ENCODE measurements around the gene SGCE. TPM values are rescaled to one million over a fixed set of nuclear protein-coding genes. Genes with fewer than 3 reads are reported as not detected.

The SGCE gene
- total and polyA plus RNA-seq, 2 experiments from 2014 or later = 46.1 to 54.8 TPM

DNA sequence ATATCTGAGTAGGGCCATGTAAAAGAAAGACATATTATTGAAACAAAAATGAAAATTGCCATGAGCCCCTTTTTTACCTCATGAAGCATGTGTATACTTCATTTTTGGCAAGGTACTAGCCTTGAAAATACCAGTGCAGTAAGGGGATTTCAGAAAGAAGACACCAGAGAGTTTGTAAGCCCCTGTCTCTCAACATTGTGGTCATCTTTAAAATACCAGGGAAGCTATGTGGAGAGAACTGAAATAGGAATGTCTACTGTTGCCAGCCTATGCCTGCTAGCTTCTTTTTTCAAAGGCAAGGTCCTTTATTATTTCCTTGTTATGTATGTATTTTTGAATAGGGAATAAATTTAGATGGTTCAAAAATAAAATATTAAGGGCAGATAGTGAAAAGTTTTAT, 88.5 kb downstream of the SGCE start:
- H3K9me3 Mint-ChIP-seq = no peaks in the 10 kb centered on the region
- Histone ChIP-seq H3K27ac (ENCODE audit: low read depth) (no peak overlapping the region), H3K36me3 (ENCODE audit: insufficient read depth) (no peaks in the 10 kb centered on the region), H3K79me2 (replicated peaks; ENCODE audit: insufficient read depth) (no peaks in the 10 kb centered on the region), H3K4me3 (no peak overlapping the region), H3K9me2 (ENCODE audit: insufficient read depth) (peaks cover 9% of the 10 kb centered on the region), H2AFZ (no peak overlapping the region), H3F3A (replicated peaks; ENCODE audit: low read depth) (no peaks in the 10 kb centered on the region), H4K20me1 (replicated peaks; ENCODE audit: insufficient read depth) (no peaks in the 10 kb centered on the region), H3K27me3 (ENCODE audit: insufficient read depth) (no peaks in the 10 kb centered on the region), H3K4me1 (ENCODE audit: insufficient read depth) (no peaks in the 10 kb centered on the region), H3K4me2 (no peak overlapping the region)
- no peaks in the 10 kb centered on the region for H3K27me3 Mint-ChIP-seq (ENCODE audit: insufficient read depth, low read depth, poor library complexity)
- H3K4me1 Mint-ChIP-seq = no peaks in the 10 kb centered on the region
- DNase-seq (ENCODE audit: low spot score) (no peak), ATAC-seq (no peak)
- H3K27ac Mint-ChIP-seq = no peak overlapping the region
- TF ChIP-seq NANOG (IDR thresholded peaks at IDR 0.05; ENCODE audit: borderline replicate concordance) (no peak), EZH2 (IDR thresholded peaks at IDR 0.05; ENCODE audit: low read depth, unreplicated experiment) (no peak), EZH2phosphoT487 (IDR thresholded peaks at IDR 0.05; ENCODE audit: unreplicated experiment) (no peak), ZNF114 (CRISPR knock-in tag; IDR thresholded peaks at IDR 0.05) (no peak), POLR2AphosphoS5 (IDR thresholded peaks at IDR 0.05; ENCODE audit: low read depth) (no peak)
- TF ChIP-seq, protein P1, sequence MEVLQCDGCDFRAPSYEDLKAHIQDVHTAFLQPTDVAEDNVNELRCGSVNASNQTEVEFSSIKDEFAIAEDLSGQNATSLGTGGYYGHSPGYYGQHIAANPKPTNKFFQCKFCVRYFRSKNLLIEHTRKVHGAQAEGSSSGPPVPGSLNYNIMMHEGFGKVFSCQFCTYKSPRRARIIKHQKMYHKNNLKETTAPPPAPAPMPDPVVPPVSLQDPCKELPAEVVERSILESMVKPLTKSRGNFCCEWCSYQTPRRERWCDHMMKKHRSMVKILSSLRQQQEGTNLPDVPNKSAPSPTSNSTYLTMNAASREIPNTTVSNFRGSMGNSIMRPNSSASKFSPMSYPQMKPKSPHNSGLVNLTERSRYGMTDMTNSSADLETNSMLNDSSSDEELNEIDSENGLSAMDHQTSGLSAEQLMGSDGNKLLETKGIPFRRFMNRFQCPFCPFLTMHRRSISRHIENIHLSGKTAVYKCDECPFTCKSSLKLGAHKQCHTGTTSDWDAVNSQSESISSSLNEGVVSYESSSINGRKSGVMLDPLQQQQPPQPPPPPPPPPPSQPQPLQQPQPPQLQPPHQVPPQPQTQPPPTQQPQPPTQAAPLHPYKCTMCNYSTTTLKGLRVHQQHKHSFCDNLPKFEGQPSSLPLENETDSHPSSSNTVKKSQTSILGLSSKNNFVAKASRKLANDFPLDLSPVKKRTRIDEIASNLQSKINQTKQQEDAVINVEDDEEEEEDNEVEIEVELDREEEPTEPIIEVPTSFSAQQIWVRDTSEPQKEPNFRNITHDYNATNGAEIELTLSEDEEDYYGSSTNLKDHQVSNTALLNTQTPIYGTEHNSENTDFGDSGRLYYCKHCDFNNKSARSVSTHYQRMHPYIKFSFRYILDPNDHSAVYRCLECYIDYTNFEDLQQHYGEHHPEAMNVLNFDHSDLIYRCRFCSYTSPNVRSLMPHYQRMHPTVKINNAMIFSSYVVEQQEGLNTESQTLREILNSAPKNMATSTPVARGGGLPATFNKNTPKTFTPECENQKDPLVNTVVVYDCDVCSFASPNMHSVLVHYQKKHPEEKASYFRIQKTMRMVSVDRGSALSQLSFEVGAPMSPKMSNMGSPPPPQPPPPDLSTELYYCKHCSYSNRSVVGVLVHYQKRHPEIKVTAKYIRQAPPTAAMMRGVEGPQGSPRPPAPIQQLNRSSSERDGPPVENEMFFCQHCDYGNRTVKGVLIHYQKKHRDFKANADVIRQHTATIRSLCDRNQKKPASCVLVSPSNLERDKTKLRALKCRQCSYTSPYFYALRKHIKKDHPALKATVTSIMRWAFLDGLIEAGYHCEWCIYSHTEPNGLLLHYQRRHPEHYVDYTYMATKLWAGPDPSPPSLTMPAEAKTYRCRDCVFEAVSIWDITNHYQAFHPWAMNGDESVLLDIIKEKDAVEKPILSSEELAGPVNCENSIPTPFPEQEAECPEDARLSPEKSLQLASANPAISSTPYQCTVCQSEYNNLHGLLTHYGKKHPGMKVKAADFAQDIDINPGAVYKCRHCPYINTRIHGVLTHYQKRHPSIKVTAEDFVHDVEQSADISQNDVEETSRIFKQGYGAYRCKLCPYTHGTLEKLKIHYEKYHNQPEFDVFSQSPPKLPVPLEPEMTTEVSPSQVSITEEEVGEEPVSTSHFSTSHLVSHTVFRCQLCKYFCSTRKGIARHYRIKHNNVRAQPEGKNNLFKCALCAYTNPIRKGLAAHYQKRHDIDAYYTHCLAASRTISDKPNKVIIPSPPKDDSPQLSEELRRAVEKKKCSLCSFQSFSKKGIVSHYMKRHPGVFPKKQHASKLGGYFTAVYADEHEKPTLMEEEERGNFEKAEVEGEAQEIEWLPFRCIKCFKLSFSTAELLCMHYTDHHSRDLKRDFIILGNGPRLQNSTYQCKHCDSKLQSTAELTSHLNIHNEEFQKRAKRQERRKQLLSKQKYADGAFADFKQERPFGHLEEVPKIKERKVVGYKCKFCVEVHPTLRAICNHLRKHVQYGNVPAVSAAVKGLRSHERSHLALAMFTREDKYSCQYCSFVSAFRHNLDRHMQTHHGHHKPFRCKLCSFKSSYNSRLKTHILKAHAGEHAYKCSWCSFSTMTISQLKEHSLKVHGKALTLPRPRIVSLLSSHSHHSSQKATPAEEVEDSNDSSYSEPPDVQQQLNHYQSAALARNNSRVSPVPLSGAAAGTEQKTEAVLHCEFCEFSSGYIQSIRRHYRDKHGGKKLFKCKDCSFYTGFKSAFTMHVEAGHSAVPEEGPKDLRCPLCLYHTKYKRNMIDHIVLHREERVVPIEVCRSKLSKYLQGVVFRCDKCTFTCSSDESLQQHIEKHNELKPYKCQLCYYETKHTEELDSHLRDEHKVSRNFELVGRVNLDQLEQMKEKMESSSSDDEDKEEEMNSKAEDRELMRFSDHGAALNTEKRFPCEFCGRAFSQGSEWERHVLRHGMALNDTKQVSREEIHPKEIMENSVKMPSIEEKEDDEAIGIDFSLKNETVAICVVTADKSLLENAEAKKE (CRISPR knock-in tag; IDR thresholded peaks at IDR 0.05) = no peak
- TF ChIP-seq, protein P2, sequence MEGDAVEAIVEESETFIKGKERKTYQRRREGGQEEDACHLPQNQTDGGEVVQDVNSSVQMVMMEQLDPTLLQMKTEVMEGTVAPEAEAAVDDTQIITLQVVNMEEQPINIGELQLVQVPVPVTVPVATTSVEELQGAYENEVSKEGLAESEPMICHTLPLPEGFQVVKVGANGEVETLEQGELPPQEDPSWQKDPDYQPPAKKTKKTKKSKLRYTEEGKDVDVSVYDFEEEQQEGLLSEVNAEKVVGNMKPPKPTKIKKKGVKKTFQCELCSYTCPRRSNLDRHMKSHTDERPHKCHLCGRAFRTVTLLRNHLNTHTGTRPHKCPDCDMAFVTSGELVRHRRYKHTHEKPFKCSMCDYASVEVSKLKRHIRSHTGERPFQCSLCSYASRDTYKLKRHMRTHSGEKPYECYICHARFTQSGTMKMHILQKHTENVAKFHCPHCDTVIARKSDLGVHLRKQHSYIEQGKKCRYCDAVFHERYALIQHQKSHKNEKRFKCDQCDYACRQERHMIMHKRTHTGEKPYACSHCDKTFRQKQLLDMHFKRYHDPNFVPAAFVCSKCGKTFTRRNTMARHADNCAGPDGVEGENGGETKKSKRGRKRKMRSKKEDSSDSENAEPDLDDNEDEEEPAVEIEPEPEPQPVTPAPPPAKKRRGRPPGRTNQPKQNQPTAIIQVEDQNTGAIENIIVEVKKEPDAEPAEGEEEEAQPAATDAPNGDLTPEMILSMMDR (conservative IDR thresholded peaks at IDR 0.05; ENCODE audit: low read depth in 2 of 2) = no peak
- TF ChIP-seq, protein P3, sequence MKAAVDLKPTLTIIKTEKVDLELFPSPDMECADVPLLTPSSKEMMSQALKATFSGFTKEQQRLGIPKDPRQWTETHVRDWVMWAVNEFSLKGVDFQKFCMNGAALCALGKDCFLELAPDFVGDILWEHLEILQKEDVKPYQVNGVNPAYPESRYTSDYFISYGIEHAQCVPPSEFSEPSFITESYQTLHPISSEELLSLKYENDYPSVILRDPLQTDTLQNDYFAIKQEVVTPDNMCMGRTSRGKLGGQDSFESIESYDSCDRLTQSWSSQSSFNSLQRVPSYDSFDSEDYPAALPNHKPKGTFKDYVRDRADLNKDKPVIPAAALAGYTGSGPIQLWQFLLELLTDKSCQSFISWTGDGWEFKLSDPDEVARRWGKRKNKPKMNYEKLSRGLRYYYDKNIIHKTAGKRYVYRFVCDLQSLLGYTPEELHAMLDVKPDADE (IDR thresholded peaks at IDR 0.05) = no peak
- TF ChIP-seq, protein P4, sequence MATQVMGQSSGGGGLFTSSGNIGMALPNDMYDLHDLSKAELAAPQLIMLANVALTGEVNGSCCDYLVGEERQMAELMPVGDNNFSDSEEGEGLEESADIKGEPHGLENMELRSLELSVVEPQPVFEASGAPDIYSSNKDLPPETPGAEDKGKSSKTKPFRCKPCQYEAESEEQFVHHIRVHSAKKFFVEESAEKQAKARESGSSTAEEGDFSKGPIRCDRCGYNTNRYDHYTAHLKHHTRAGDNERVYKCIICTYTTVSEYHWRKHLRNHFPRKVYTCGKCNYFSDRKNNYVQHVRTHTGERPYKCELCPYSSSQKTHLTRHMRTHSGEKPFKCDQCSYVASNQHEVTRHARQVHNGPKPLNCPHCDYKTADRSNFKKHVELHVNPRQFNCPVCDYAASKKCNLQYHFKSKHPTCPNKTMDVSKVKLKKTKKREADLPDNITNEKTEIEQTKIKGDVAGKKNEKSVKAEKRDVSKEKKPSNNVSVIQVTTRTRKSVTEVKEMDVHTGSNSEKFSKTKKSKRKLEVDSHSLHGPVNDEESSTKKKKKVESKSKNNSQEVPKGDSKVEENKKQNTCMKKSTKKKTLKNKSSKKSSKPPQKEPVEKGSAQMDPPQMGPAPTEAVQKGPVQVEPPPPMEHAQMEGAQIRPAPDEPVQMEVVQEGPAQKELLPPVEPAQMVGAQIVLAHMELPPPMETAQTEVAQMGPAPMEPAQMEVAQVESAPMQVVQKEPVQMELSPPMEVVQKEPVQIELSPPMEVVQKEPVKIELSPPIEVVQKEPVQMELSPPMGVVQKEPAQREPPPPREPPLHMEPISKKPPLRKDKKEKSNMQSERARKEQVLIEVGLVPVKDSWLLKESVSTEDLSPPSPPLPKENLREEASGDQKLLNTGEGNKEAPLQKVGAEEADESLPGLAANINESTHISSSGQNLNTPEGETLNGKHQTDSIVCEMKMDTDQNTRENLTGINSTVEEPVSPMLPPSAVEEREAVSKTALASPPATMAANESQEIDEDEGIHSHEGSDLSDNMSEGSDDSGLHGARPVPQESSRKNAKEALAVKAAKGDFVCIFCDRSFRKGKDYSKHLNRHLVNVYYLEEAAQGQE (IDR thresholded peaks at IDR 0.05; ENCODE audit: unreplicated experiment) = no peak
- H3K4me3 Mint-ChIP-seq = no peak overlapping the region
- H3K36me3 Mint-ChIP-seq (ENCODE audit: low read depth) = peaks cover 9% of the 10 kb centered on the region; the same call in 2 of the 3 replicates

Measured in GM23338 (cell line).